CD8-positive, alpha-beta memory T cell (primary cell): ENCODE results near the gene IZUMO4. TPM values are rescaled to one million over a fixed set of nuclear protein-coding genes. Genes with fewer than 3 reads are reported as not detected.

Experiments used
- CTCF ChIA-PET: fragments of 350-600 bp; sonication (Branson Sonifier 250); formaldehyde crosslinking; loops from one replicate; lab custom pipeline; 2021; ENCODE audit warnings: antibody characterized with exemption; lab: Charles Lee
- POLR2A ChIA-PET: fragments of 350-600 bp; sonication (Branson Sonifier 250); formaldehyde crosslinking; loops from one replicate; lab custom pipeline; 2021; ENCODE audit warnings: antibody characterized with exemption; lab: Charles Lee
- DNase-seq, 5 donors: peaks; one replicate each; pipeline versions ENCODE4 v3.0.0 to v3.0.0-alpha.2; 2020 to 2022; ENCODE audit warnings: mixed read lengths in 1 of 5
- H3K27ac ChIP-seq: one replicate; pipeline ENCODE4 v1.7.0; 2013; ENCODE audit warnings: low read depth, mild to moderate bottlenecking, low read length, moderate library complexity
- H3K27me3 ChIP-seq: 2 replicates; pipeline ENCODE4 v1.7.0; 2013; ENCODE audit warnings: low read length, mild to moderate bottlenecking; ENCODE audit not compliant: insufficient read depth, poor library complexity, severe bottlenecking
- H3K36me3 ChIP-seq: 2 replicates; pipeline ENCODE4 v1.7.0; 2013; ENCODE audit warnings: mild to moderate bottlenecking, low read length, moderate library complexity; ENCODE audit not compliant: insufficient read depth
- H3K4me1 ChIP-seq: 2 replicates; pipeline ENCODE4 v1.7.0; 2013; ENCODE audit warnings: mild to moderate bottlenecking, low read length, moderate library complexity; ENCODE audit not compliant: insufficient read depth
- H3K4me3 ChIP-seq: 2 replicates; pipeline ENCODE4 v1.7.0; 2013; ENCODE audit warnings: mild to moderate bottlenecking, low read length
- H3K9me3 ChIP-seq: 2 replicates; pipeline ENCODE4 v1.7.0; 2013; ENCODE audit warnings: mild to moderate bottlenecking, low read length
- H3K27ac Mint-ChIP-seq, 8 donors: one replicate each; pipeline ENCODE4 v1.8.0; 2020 to 2021; ENCODE audit warnings: mixed read lengths in 8 of 8, mild to moderate bottlenecking in 6 of 8, inconsistent platforms in 3 of 8, moderate library complexity in 3 of 8
- H3K27me3 Mint-ChIP-seq, 2 donors: one replicate each; pipeline ENCODE4 v1.8.0; 2020 to 2021; ENCODE audit warnings: mixed read lengths in 2 of 2, mild to moderate bottlenecking in 1 of 2, moderate library complexity in 1 of 2
- H3K36me3 Mint-ChIP-seq, 3 donors: one replicate each; pipeline ENCODE4 v1.8.0; 2020 to 2021; ENCODE audit warnings: mixed read lengths in 3 of 3, inconsistent platforms in 1 of 3, mild to moderate bottlenecking in 1 of 3
- H3K4me1 Mint-ChIP-seq, 3 donors: one replicate each; pipeline ENCODE4 v1.8.0; 2020 to 2021; ENCODE audit warnings: mixed read lengths in 3 of 3, inconsistent platforms in 1 of 3, mild to moderate bottlenecking in 1 of 3
- H3K4me3 Mint-ChIP-seq, 7 donors: one replicate each; pipeline ENCODE4 v1.8.0; 2020 to 2021; ENCODE audit warnings: mixed read lengths in 7 of 7, mild to moderate bottlenecking in 6 of 7, moderate library complexity in 4 of 7, inconsistent platforms in 2 of 7
- H3K9me3 Mint-ChIP-seq, 5 donors: one replicate each; pipeline ENCODE4 v1.8.0; 2020 to 2022; ENCODE audit warnings: mixed read lengths in 5 of 5, mild to moderate bottlenecking in 3 of 5, moderate library complexity in 2 of 5, inconsistent platforms in 1 of 5
- polyA plus RNA-seq: library from polyadenylated mRNA; unstranded; fragments of 300-500 nt; fragmentation: Illumina TruSeq; gene quantifications from one replicate; pipeline ENCODE4 v1.2.3, GENCODE V29; 2021
- total RNA-seq, 2 experiments: library from RNA; stranded (reverse); gene quantifications; one replicate each; pipeline ENCODE4 v1.2.3, GENCODE V29; 2021

The IZUMO4 gene
- total and polyA plus RNA-seq, 3 experiments from 2014 or later, result 0.58 to 9.7 (median 8.9) TPM

- H3K4me3 Mint-ChIP-seq, result no peak overlapping the region
- H3K9me3 Mint-ChIP-seq, result no peaks in the 10 kb centered on the region
- Histone ChIP-seq H3K27me3 (no peaks in the 10 kb centered on the region), H3K9me3 (no peaks in the 10 kb centered on the region), H3K36me3 (peaks cover 26% of the 10 kb centered on the region), H3K27ac (no peak overlapping the region), H3K4me3 (no peak overlapping the region), H3K4me1 (no peaks in the 10 kb centered on the region)
- DNase-seq, result peak in 1 of 5 donors; percentile 19
- H3K27me3 Mint-ChIP-seq, result peaks cover 0 to 2% of the 10 kb centered on the region in 2 donors
- no peak overlapping the region for H3K27ac Mint-ChIP-seq
- H3K4me1 Mint-ChIP-seq, result peaks cover 14 to 17% (median 15%) of the 10 kb centered on the region in 3 donors
- peaks cover 9 to 86% (median 20%) of the 10 kb centered on the region in 3 donors for H3K36me3 Mint-ChIP-seq
- ChIA-PET CTCF (interaction anchor here (1.0 to 1.1 kb wide), 2 partner anchors 41 to 58 kb away, joined by 3 to 5 read pairs; no protein-coding TSS in a partner anchor), POLR2A (no interaction called here)
Measured at GRCh38 chr19:2110822-2111221, 14.1 kb downstream of the IZUMO4 start.

GRCh38 chr19:2111425-2111824 is 14.7 kb downstream of the IZUMO4 start:
- no peaks in the 10 kb centered on the region for H3K4me1 ChIP-seq
- peaks cover 23% of the 10 kb centered on the region for H3K36me3 ChIP-seq
- DNase-seq, result no peak
- H3K36me3 Mint-ChIP-seq, result peaks cover 9 to 85% (median 16%) of the 10 kb centered on the region in 3 donors
- peaks cover 0 to 2% of the 10 kb centered on the region in 2 donors for H3K27me3 Mint-ChIP-seq
- H3K27ac Mint-ChIP-seq, result no peak overlapping the region
- POLR2A ChIA-PET, result interaction anchor here (1.3 kb wide), 1 partner anchor 16 kb away, joined by 3 read pairs; no protein-coding TSS in a partner anchor
- no peaks in the 10 kb centered on the region for H3K9me3 ChIP-seq
- H3K9me3 Mint-ChIP-seq, result no peaks in the 10 kb centered on the region
- peaks cover 14 to 17% (median 15%) of the 10 kb centered on the region in 3 donors for H3K4me1 Mint-ChIP-seq
- H3K4me3 ChIP-seq, result no peak overlapping the region
- no peak overlapping the region for H3K4me3 Mint-ChIP-seq
- CTCF ChIA-PET, result interaction anchor here (1.0 kb wide), 1 partner anchor 41 kb away, joined by 3 read pairs; no protein-coding TSS in a partner anchor
- no peak overlapping the region for H3K27ac ChIP-seq
- H3K27me3 ChIP-seq, result no peaks in the 10 kb centered on the region

- peaks cover 4 to 85% (median 12%) of the 10 kb centered on the region in 3 donors for H3K36me3 Mint-ChIP-seq
- H3K27ac ChIP-seq, result no peak overlapping the region
- H3K27me3 ChIP-seq, result no peaks in the 10 kb centered on the region
- ChIA-PET CTCF (no interaction called here), POLR2A (interaction anchor here (0.6 to 1.3 kb wide), 2 partner anchors 17 to 26 kb away, joined by 3 to 7 read pairs; no protein-coding TSS in a partner anchor)
- peaks cover 12 to 17% (median 15%) of the 10 kb centered on the region in 3 donors for H3K4me1 Mint-ChIP-seq
- peaks cover 0 to 2% of the 10 kb centered on the region in 2 donors for H3K27me3 Mint-ChIP-seq
- H3K9me3 Mint-ChIP-seq, result no peaks in the 10 kb centered on the region
- DNase-seq, result no peak
- H3K4me3 Mint-ChIP-seq, result peak overlapping the region in 1 of 7 donors; percentile 5
- H3K4me1 ChIP-seq, result no peaks in the 10 kb centered on the region
- no peaks in the 10 kb centered on the region for H3K9me3 ChIP-seq
- peaks cover 27% of the 10 kb centered on the region for H3K36me3 ChIP-seq
- H3K27ac Mint-ChIP-seq, result peak overlapping the region in 3 of 8 donors; percentile 54 to 95 (median 66)
- H3K4me3 ChIP-seq, result no peak overlapping the region
Measured at GRCh38 chr19:2111886-2112285, 15.2 kb downstream of the IZUMO4 start.

GRCh38 chr19:2112516-2113320 is 16.0 kb downstream of the IZUMO4 start:
- DNase-seq, result peak in 1 of 5 donors; percentile 55
- peaks cover 12 to 17% (median 15%) of the 10 kb centered on the region in 3 donors for H3K4me1 Mint-ChIP-seq
- ChIA-PET POLR2A (interaction anchor here (0.6 to 1.3 kb wide), 2 partner anchors 18 to 27 kb away, joined by 3 to 7 read pairs; no protein-coding TSS in a partner anchor), CTCF (interaction anchor here (1.0 kb wide), 1 partner anchor 11 kb away, joined by 3 read pairs; no protein-coding TSS in a partner anchor)
- no peaks in the 10 kb centered on the region for H3K9me3 ChIP-seq
- H3K4me3 Mint-ChIP-seq, result peak overlapping the region in 5 of 7 donors; percentile 5 to 44 (median 23)
- peaks cover 0 to 2% of the 10 kb centered on the region in 2 donors for H3K27me3 Mint-ChIP-seq
- no peaks in the 10 kb centered on the region for H3K9me3 Mint-ChIP-seq
- H3K27ac Mint-ChIP-seq, result peak overlapping the region; percentile 39 to 95 (median 72)
- no peak overlapping the region for H3K4me3 ChIP-seq
- no peak overlapping the region for H3K27ac ChIP-seq
- H3K36me3 ChIP-seq, result peaks cover 35% of the 10 kb centered on the region
- no peaks in the 10 kb centered on the region for H3K27me3 ChIP-seq
- no peaks in the 10 kb centered on the region for H3K4me1 ChIP-seq
- peaks cover 0 to 86% (median 12%) of the 10 kb centered on the region in 3 donors for H3K36me3 Mint-ChIP-seq

GRCh38 chr19:2113439-2114211 is 16.9 kb downstream of the IZUMO4 start:
- no peak for DNase-seq
- H3K36me3 Mint-ChIP-seq, result peaks cover 0 to 86% (median 9%) of the 10 kb centered on the region in 3 donors
- no peak overlapping the region for H3K27ac ChIP-seq
- H3K4me1 ChIP-seq, result no peaks in the 10 kb centered on the region
- H3K4me1 Mint-ChIP-seq, result peaks cover 12 to 17% (median 15%) of the 10 kb centered on the region in 3 donors
- H3K9me3 Mint-ChIP-seq, result no peaks in the 10 kb centered on the region
- ChIA-PET POLR2A (no interaction called here), CTCF (interaction anchor here (1.0 to 1.2 kb wide), 2 partner anchors 9 to 10 kb away, joined by 3 read pairs; no protein-coding TSS in a partner anchor)
- H3K27me3 Mint-ChIP-seq, result peaks cover 0 to 2% of the 10 kb centered on the region in 2 donors
- H3K27me3 ChIP-seq, result no peaks in the 10 kb centered on the region
- peaks cover 44% of the 10 kb centered on the region for H3K36me3 ChIP-seq
- no peak overlapping the region for H3K4me3 ChIP-seq
- H3K27ac Mint-ChIP-seq, result peak overlapping the region in 4 of 8 donors; percentile 7 to 40 (median 30)
- H3K4me3 Mint-ChIP-seq, result no peak overlapping the region
- no peaks in the 10 kb centered on the region for H3K9me3 ChIP-seq

- DNase-seq, result no peak
- no peaks in the 10 kb centered on the region for H3K27me3 ChIP-seq
- Mint-ChIP-seq H3K4me1 (peaks cover 12 to 17% (median 15%) of the 10 kb centered on the region in 3 donors), H3K27ac (peak overlapping the region in 5 of 8 donors; percentile 7 to 40 (median 37)), H3K4me3 (no peak overlapping the region), H3K36me3 (peaks cover 0 to 88% (median 11%) of the 10 kb centered on the region in 3 donors), H3K9me3 (no peaks in the 10 kb centered on the region), H3K27me3 (peaks cover 0 to 2% of the 10 kb centered on the region in 2 donors)
- ChIA-PET CTCF (interaction anchor here (1.2 kb wide), 1 partner anchor 9 kb away, joined by 3 read pairs; no protein-coding TSS in a partner anchor), POLR2A (no interaction called here)
- no peaks in the 10 kb centered on the region for H3K4me1 ChIP-seq
- no peaks in the 10 kb centered on the region for H3K9me3 ChIP-seq
- H3K4me3 ChIP-seq, result no peak overlapping the region
- H3K27ac ChIP-seq, result no peak overlapping the region
- peaks cover 44% of the 10 kb centered on the region for H3K36me3 ChIP-seq
Measured at GRCh38 chr19:2114218-2114617, 17.5 kb downstream of the IZUMO4 start.

GRCh38 chr19:2114821-2115220 is 18.1 kb downstream of the IZUMO4 start:
- Mint-ChIP-seq H3K27ac (no peak overlapping the region), H3K4me3 (no peak overlapping the region), H3K36me3 (peaks cover 0 to 87% (median 10%) of the 10 kb centered on the region in 3 donors), H3K9me3 (no peaks in the 10 kb centered on the region), H3K27me3 (peaks cover 0 to 2% of the 10 kb centered on the region in 2 donors), H3K4me1 (peaks cover 12 to 17% (median 15%) of the 10 kb centered on the region in 3 donors)
- H3K4me3 ChIP-seq, result no peak overlapping the region
- no peaks in the 10 kb centered on the region for H3K9me3 ChIP-seq
- H3K4me1 ChIP-seq, result no peaks in the 10 kb centered on the region
- ChIA-PET CTCF (no interaction called here), POLR2A (no interaction called here)
- no peak overlapping the region for H3K27ac ChIP-seq
- H3K27me3 ChIP-seq, result no peaks in the 10 kb centered on the region
- DNase-seq, result no peak
- peaks cover 44% of the 10 kb centered on the region for H3K36me3 ChIP-seq
